Breast epithelium (tissue), 4 donors: Measurements from ENCODE around the gene SOCS7. TPM values are rescaled to one million over a fixed set of nuclear protein-coding genes. Genes with fewer than 3 reads are reported as not detected.
A peak's percentile ranks its signal among the peaks of the same experiment; 100 is the strongest.

Experiments used
- DNase-seq, 2 donors: peaks; one replicate each; pipeline ENCODE4 v3.0.0-alpha.2; 2019; ENCODE audit warnings: low spot score in 2 of 2
- H3K27ac ChIP-seq, 2 donors: fragments of 200-600 bp; sonication (generic) in 1 of 2; one replicate each; pipeline ENCODE4 v1.5.1; 2016 to 2019; ENCODE audit warnings: mild to moderate bottlenecking in 1 of 2
- H3K27me3 ChIP-seq, 2 donors: fragments of 200-600 bp; sonication (generic) in 1 of 2; one replicate each; pipeline versions ENCODE4 v1.5.1 to v1.6.0; 2017 to 2019; ENCODE audit warnings: control low read depth in 1 of 2, mild to moderate bottlenecking in 1 of 2
- H3K36me3 ChIP-seq: fragments of 200-600 bp; one replicate; pipeline ENCODE4 v1.5.1; 2019
- H3K4me1 ChIP-seq, 2 donors: fragments of 200-600 bp; sonication (generic); one replicate each; pipeline ENCODE4 v1.5.1; 2016 to 2019; ENCODE audit warnings: control low read depth in 1 of 2
- H3K4me3 ChIP-seq, 3 donors: fragments of 200-600 bp; sonication (generic); 1 replicate in 2 of 3; 2 replicates in 1 of 3; pipeline ENCODE4 v1.5.1; 2016 to 2019; ENCODE audit warnings: mild to moderate bottlenecking in 3 of 3, moderate library complexity in 2 of 3
- H3K9me3 ChIP-seq, 2 donors: fragments of 200-600 bp; sonication (generic) in 1 of 2; one replicate each; pipeline ENCODE4 v1.5.1; 2016 to 2019; ENCODE audit warnings: control low read depth in 1 of 2
- POLR2A ChIP-seq: fragments of 450-650 bp; IDR thresholded peaks from one replicate; pipeline ENCODE4 v1.6.1; 2016; ENCODE audit warnings: antibody characterized with exemption, mild to moderate bottlenecking, moderate library complexity
- POLR2AphosphoS5 ChIP-seq, 3 donors: sonication (generic); formaldehyde crosslinking; IDR thresholded peaks; one replicate each; pipeline ENCODE4 v1.6.1; 2017; ENCODE audit warnings: antibody characterized with exemption in 3 of 3
- intact Hi-C: fragments of 100-400 bp; cut with DNase I; formaldehyde crosslinking; loops from one replicate; pipeline ENCODE4 v1.15.1; 2023; ENCODE audit warnings: low total_unique reads
- total RNA-seq, 3 donors: library from RNA; depleted of rRNA; stranded (reverse); fragments of >200 nt; gene quantifications; one replicate each; pipeline ENCODE4 v1.1.0, GENCODE V29; 2016
- TF ChIP-seq, protein P1 (sequence below), 3 donors: fragments of 450-650 bp; IDR thresholded peaks; one replicate each; pipeline ENCODE4 v1.5.1; 2016 to 2017; ENCODE audit warnings: antibody characterized with exemption in 3 of 3, mild to moderate bottlenecking in 3 of 3, moderate library complexity in 3 of 3

The SOCS7 gene
- total RNA-seq, 3 donors from 2014 or later = 9.9 to 24.0 (median 14.7) TPM

DNA sequence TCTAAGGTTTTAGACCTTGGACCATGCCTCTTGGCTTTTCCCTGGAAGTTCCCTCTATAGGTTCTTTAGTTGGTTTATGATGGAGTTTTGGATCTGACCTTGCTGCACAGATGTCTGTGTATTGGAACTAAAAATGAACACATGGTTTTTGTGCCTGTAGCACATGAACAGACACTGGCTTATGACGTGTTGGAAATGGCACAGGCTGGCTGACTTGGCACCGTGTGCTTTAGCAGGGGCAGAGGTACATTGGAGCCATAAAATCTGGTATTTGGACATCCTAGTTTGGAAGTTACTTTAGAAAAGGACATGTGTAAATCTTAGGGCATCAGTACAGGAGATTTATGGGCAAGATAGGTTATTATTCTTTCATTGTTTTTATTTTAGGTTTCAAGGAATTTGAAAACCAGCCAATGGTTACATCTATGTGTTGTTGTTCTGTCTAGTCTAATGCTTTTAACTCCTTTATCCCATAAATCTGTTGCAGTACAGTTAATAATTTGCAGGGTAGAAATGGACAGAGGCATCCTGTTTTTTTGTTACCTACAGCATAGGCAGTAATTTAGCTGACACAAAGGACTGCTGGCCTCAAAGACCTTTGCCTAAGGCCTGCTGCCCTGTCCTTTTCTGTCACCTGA lies 6.0 kb downstream of the SOCS7 start:
- intact Hi-C loops = no loop called here
- no peaks in the 10 kb centered on the region for H3K27me3 ChIP-seq
- TF ChIP-seq POLR2AphosphoS5 (IDR thresholded peaks at IDR 0.05) (no peak), POLR2A (no peak)
- TF ChIP-seq, protein P1, sequence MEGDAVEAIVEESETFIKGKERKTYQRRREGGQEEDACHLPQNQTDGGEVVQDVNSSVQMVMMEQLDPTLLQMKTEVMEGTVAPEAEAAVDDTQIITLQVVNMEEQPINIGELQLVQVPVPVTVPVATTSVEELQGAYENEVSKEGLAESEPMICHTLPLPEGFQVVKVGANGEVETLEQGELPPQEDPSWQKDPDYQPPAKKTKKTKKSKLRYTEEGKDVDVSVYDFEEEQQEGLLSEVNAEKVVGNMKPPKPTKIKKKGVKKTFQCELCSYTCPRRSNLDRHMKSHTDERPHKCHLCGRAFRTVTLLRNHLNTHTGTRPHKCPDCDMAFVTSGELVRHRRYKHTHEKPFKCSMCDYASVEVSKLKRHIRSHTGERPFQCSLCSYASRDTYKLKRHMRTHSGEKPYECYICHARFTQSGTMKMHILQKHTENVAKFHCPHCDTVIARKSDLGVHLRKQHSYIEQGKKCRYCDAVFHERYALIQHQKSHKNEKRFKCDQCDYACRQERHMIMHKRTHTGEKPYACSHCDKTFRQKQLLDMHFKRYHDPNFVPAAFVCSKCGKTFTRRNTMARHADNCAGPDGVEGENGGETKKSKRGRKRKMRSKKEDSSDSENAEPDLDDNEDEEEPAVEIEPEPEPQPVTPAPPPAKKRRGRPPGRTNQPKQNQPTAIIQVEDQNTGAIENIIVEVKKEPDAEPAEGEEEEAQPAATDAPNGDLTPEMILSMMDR (IDR thresholded peaks at IDR 0.05) = no peak
- no peak overlapping the region for H3K27ac ChIP-seq
- no peaks in the 10 kb centered on the region for H3K36me3 ChIP-seq
- H3K4me3 ChIP-seq = no peak overlapping the region
- DNase-seq = no peak
- H3K9me3 ChIP-seq = no peaks in the 10 kb centered on the region
- peaks cover 0 to 8% of the 10 kb centered on the region in 2 donors for H3K4me1 ChIP-seq

DNA sequence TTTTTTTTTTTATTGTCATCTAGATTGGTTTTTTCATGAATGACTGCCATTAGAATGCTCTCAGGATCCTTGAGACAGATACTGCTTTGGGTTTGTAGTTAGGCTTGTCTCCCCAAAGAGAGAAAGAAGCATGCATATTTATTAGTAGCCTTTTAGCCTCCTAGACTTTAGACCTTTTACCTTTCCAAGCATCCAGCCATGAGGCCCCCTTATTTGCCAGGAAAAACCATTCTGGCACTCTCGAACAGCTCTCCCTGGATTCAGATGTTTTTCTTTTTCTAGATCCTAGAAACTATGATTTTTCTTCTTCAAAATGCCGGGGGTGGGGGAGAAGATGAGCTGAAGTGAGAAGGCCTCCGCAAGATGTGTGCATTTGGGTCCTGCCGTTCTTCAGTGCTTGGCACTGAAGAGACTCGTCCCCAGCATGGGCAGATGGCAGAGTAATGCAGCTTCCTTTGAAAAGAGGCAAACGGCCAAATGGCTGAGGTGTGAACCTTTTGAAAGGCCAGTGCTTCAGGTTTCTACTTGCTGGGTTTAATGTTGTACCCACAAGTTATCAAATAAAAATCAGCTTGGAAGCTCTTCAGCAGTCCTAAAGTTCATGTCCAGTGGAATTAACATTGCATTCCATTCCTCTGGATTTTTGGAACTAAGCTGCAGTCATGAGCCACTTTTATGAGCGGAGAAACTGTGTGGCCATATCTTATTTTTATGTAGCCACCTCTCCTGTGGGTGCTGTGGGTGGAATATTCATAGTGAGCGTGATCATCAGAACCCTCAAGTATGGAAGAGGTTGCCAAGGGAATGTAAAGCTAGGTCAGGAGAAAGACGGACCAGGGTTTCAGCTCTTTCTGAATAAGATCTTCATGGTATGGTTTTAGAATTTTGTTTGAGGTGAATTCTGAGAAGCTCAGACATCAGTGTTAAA lies 7.2 kb downstream of the SOCS7 start:
- Histone ChIP-seq H3K9me3 (no peaks in the 10 kb centered on the region), H3K4me1 (peaks cover 0 to 8% of the 10 kb centered on the region in 2 donors), H3K4me3 (no peak overlapping the region), H3K36me3 (no peaks in the 10 kb centered on the region), H3K27ac (peak overlapping the region in 1 of 2 donors; percentile 40), H3K27me3 (no peaks in the 10 kb centered on the region)
- TF ChIP-seq POLR2AphosphoS5 (IDR thresholded peaks at IDR 0.05) (no peak), POLR2A (no peak)
- TF ChIP-seq, protein P1 (IDR thresholded peaks at IDR 0.05) = no peak
- peak in 1 of 2 donors; percentile 26 for DNase-seq
- intact Hi-C loops = no loop called here

DNA sequence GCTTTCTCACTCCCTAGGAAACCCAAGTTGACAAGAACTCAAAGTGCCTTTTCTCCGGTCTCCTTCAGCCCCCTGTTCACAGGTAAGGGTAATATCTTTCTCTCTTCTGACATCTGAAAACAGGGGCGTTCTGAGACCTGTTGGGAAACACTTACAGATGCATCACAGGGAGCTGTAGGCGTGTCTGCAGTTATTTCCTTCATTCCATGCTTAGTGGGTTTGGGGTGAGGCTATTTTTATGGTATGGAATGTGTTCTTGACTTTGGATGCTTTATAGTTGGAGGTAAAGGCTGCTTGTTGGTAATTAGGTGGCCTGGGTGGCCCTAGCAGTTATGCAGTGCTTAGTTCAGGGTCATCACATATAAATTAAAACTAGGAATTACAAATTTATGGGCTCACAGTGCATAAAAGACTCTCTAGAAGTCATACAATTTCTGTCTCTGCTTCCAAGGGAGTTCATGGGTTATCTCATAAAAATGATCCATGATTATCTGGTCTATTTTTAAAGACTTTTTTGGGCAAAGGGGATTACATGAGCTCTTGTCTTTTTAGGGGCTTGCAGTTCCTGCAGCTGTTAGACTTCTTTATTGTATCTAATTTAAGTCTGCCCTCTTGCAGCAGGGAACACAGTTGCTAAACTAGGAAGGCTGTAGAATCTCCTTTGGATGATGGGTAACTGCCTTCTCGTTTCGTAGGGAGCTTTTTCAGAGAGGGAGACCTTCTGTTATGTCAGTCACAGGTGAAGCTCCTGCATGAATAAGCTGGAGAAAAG lies 10.2 kb downstream of the SOCS7 start:
- Histone ChIP-seq H3K36me3 (no peaks in the 10 kb centered on the region), H3K27me3 (no peaks in the 10 kb centered on the region), H3K9me3 (no peaks in the 10 kb centered on the region), H3K27ac (no peak overlapping the region), H3K4me1 (peaks cover 0 to 4% of the 10 kb centered on the region in 2 donors), H3K4me3 (no peak overlapping the region)
- TF ChIP-seq, protein P1 (IDR thresholded peaks at IDR 0.05) = no peak
- TF ChIP-seq POLR2A (no peak), POLR2AphosphoS5 (IDR thresholded peaks at IDR 0.05) (no peak)
- intact Hi-C loops = no loop called here
- no peak for DNase-seq

DNA sequence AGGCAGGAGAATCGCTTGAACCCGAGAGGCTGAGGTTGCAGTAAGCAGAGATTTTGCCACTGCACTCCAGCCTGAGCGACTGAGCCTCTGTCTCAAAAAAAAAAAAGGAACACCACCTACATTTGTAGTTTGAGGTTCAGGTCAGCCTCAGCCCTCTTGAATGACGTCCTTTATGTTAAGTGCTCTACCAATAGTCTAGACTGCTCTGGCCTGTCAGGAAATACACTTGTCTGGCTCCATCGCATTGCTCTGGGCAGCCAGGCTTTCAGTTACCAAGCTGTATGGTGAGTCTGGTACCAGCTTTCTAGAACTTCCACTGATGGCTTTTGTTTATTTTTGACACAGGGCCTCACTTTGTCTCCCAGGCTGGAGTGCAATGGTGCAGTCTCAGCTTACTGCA lies 11.4 kb downstream of the SOCS7 start:
- H3K4me3 ChIP-seq = no peak overlapping the region
- H3K9me3 ChIP-seq = no peaks in the 10 kb centered on the region
- intact Hi-C loops = no loop called here
- H3K4me1 ChIP-seq = peaks cover 0 to 4% of the 10 kb centered on the region in 2 donors
- TF ChIP-seq POLR2A = no peak
- no peak for TF ChIP-seq POLR2AphosphoS5 (IDR thresholded peaks at IDR 0.05)
- TF ChIP-seq, protein P1 (IDR thresholded peaks at IDR 0.05) = no peak
- DNase-seq = no peak
- no peak overlapping the region for H3K27ac ChIP-seq
- H3K36me3 ChIP-seq = peaks cover 4% of the 10 kb centered on the region
- H3K27me3 ChIP-seq = no peaks in the 10 kb centered on the region
